GM18517 (cell line): ENCODE data around the gene TTPAL.
"Not testable (repeated sequence)": the region's sequence is repeated elsewhere in the genome, so short reads cannot be mapped to it uniquely, and the experiment has no call there.

Source experiments
- ATAC-seq: cut with Tn5 transposase; IDR thresholded peaks from one replicate; pipeline ENCODE4 v1.9.1; 2021; ENCODE audit warnings: mild to moderate bottlenecking, moderate library complexity; ENCODE audit not compliant: unreplicated experiment

Gene TTPAL

GRCh38 chr20:44467289-44467883 is 8.3 kb upstream of the TTPAL start:
- ATAC-seq, result no peak

GRCh38 chr20:44468044-44468782 is 7.5 kb upstream of the TTPAL start:
- no peak for ATAC-seq

- ATAC-seq, result no peak
Measured at GRCh38 chr20:44470327-44470726, 5.3 kb upstream of the TTPAL start.

GRCh38 chr20:44471481-44471882 is 4.2 kb upstream of the TTPAL start:
- ATAC-seq, result no peak

- not testable (repeated sequence) for ATAC-seq
Measured at GRCh38 chr20:44472283-44472682, 3.4 kb upstream of the TTPAL start.

- ATAC-seq, result no peak
Measured at GRCh38 chr20:44475372-44475693, 341 bp upstream of the TTPAL start.

GRCh38 chr20:44477151-44477550 is 1.5 kb downstream of the TTPAL start:
- ATAC-seq, result no peak

GRCh38 chr20:44478206-44478605 is 2.5 kb downstream of the TTPAL start:
- no peak for ATAC-seq

- ATAC-seq, result no peak
Measured at GRCh38 chr20:44479643-44480042, 4.0 kb downstream of the TTPAL start.

- ATAC-seq, result no peak
Measured at GRCh38 chr20:44480097-44480496, 4.4 kb downstream of the TTPAL start.

- no peak for ATAC-seq
Measured at GRCh38 chr20:44481719-44482416, 6.2 kb downstream of the TTPAL start.

- no peak for ATAC-seq
Measured at GRCh38 chr20:44483112-44483511, 7.4 kb downstream of the TTPAL start.

- ATAC-seq, result no peak
Measured at GRCh38 chr20:44485078-44485829, 9.6 kb downstream of the TTPAL start.

GRCh38 chr20:44485830-44486198 is 10.1 kb downstream of the TTPAL start:
- no peak for ATAC-seq

GRCh38 chr20:44488551-44488950 is 12.9 kb downstream of the TTPAL start:
- ATAC-seq, result no peak

- no peak for ATAC-seq
Measured at GRCh38 chr20:44489223-44489622, 13.5 kb downstream of the TTPAL start.

GRCh38 chr20:44489931-44490330 is 14.3 kb downstream of the TTPAL start:
- no peak for ATAC-seq

GRCh38 chr20:44491635-44492395 is 16.1 kb downstream of the TTPAL start:
- no peak for ATAC-seq

GRCh38 chr20:44494266-44494665 is 18.6 kb downstream of the TTPAL start:
- no peak for ATAC-seq

- no peak for ATAC-seq
Measured at GRCh38 chr20:44494681-44495080, 19.0 kb downstream of the TTPAL start.

GRCh38 chr20:44495257-44495656 is 19.6 kb downstream of the TTPAL start:
- ATAC-seq, result no peak
